Stimulated activated CD4-positive, alpha-beta T cell treated with anti-CD3 and anti-CD28 coated beads, Interleukin-1b, Interleukin-23, amount 100 ng/mL, for 1 hour (primary cell): ENCODE results near the gene DPYSL5.

ENCODE experiments used
- DNase-seq, 2 donors: peaks; one replicate each; pipeline ENCODE4 v3.0.0-alpha.2; 2020; ENCODE audit warnings: low read depth in 2 of 2

DPYSL5 gene

DNA sequence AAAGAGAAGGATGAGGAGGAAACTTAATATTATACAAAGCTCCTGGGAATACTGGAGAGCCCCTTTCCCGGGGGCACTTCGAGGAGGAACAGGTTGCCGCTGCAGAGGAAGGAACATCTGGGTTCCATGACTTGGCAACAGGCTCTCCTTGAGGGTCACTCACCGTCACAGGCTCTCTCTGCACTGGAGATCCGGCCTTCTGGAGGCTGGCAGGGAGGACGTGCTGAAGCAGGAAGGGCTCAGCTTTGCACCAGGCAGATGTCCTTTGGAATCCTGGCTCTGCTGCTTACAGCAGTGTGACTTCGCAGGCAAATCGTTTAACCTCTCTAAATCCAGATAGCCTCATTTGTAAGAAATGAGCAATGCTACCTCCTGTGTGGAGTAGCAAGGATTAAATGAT, 2.9 kb upstream of the DPYSL5 start:
- no peak for DNase-seq

DNA sequence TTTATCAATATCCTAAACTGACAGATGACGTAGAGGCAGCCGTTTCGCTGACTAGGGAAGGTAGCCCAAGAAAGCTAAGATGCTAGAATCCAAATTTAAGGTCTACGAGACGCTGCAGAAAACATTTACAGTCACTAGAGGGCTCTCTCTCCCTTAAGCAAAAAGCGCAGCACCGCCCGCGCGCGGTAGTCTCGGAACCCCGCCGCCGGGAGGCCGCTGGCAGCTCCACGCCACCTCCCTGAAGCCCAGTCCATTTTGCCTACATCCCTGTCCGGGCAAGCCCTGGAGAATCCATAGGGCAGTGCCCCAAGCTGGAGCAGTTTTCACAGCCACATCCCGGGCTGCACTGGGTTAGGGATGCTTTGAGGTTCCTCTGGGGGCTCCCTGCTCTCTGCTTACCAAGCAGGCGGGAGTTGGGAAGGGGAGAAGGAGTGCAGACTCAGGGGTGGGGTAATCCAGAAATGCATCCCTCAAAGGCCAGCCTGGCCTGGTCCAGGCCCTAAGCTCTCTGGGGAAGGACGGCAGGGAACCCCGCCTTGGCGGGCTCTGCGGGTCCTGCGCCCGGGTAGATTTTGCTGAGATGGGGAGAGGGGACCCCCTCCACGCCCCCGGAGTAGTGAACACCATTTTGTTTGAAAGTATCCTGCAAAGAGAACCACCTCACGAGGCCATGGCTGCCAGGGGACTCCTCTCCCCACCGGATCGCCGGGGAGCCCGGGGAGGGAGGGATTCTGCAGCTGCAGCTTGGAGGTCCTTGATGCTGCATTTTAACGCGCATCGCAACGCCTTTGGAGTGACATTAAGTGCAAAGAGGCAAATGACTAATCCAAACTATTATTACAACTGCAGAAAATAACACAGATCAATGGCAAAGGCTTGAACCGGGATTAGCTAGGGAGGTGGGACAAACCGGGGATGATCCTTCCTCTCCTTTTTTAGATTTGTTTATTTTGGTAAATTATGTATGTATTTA, 1.3 kb upstream of the DPYSL5 start:
- DNase-seq, result peak in 1 of 2 donors; percentile 43

DNA sequence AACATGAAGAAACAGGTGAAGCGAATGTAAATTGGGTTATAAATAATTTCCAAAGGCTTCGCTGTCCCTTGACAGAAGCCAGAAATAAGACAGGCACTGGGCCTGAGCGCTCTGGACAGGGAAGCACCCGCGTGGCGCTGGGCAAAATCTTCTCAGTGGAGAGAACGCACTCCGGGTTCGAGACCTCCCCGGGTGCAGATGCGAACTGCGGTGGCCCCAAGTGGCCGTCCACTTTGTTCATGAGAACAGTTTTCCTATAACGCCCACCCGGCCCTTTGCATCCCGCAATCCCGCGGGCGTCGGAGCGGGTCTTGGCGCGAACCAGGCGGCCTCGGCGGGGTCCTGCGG, 651 bp upstream of the DPYSL5 start:
- DNase-seq, result no peak

DNA sequence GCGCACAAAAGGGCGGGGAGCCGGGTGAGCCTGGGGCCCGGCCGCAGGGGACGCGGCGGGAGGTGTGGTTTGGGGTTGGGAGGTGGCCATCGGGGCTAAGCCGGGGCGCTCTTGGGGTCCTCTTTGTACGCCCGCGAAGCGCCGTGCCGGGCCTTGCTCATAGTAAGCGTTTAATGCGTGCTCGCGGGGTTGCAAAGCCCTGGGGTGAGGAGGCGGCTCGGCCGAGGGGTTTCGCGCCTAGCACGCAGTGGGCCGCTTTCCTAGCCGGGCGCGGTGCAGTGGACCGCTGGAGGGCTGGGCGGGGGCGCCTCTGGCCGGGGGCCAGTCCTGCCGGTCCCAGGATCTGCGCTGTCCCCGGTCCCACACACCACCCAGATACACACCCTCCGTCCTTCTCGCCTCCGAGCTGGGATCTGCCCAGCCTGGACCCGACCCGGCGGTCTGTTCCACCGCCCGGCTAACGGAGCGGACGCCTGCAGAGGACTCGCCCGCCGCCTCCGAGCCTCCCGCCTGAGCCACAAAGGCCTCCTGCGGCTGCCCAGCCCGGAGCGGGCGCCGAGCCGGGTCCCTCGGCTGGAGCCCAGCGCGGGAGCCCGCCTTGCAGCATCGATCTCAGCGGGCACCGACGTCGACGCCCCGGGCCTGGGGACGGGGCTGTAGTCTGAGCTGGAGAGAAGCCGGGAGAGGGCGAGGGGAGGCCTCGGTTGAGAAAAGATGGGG, 564 bp downstream of the DPYSL5 start:
- no peak for DNase-seq

DNA sequence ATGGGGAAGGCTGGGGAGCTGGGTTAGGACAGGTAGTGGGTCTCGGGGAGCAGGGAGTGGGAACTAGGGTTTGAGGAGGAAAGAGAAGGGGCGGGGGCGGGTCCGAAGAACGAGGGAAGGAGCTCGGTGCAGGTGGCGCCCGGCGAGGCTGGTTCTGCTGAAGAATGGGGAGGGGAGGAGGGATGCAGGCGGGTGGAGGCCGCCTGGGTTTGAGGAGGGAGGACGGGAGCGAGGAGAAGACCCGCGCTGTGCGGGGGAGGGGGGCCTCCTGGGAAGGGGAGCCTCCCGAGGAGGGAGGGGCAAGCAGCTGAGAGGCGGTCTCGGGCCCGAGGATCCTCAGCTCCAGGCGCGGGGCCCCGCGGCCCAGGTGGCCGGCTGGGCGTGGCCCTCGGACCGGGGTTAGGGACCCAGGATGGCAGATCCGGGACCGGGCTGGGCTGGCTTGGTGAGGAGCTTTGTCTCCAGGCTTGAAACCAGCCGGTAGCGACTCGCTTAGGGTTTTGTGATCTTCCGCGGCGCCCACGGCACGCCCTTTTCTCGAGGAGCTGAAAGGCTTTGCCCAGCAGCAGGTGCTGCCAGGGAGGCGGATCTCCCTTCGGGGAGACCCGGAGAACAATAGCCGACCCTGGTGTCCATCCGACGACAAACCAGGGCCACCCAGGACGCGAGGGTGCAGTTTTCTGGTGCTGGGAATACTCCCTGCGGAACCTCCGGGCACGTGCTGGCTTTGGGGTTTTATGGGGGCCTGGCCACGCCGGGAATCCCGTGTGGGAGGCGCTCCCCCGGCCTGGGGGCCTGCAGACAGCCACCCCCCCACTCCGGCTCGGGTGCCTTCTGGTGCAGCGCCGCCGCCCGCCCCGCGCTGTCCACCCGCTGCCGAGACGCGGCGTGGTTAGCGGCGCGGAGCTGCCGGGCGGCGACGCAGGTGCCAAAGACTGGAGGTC, 1.4 kb downstream of the DPYSL5 start:
- DNase-seq, result no peak

DNA sequence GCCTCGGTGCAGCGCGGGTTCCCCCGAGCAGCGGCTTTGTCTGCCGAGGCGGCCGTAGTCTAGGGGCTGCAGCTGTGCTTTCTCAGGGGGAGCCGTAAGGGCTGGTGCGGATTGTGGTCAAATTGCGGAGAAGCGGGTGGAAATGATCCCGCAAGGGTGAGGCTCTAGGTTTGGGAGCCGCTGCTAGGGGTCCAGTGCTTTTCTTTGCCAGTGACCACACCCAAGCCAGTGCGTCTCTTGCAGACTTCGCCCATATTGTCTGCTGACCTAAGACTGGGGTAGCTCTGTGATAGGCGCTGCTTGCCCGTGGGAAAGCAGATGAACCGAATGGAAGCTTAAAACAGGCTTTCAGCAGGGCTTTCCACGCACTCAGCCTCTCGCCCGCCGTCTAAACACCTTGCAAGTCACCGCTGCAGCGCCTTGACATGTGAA, 2.1 kb downstream of the DPYSL5 start:
- no peak for DNase-seq

DNA sequence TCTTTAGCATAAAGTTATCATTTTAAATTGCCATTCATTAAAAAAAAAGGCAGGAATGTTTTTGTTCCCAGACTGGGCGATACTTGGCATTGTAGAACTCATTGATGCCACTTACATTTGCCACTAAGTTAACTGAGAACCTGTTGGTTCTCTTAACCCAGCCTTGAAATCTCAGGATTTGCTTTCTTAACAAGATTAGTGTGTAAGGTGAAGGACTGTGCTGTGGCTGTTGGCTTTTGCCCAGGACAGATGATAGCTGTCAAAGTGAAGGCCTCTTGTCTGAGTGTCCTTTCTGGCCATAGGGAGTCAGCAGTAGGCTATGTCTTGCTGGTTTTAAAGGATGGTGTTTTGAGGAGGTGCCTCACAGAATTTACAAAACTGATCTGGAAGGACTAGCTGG, 2.6 kb downstream of the DPYSL5 start:
- DNase-seq, result no peak

DNA sequence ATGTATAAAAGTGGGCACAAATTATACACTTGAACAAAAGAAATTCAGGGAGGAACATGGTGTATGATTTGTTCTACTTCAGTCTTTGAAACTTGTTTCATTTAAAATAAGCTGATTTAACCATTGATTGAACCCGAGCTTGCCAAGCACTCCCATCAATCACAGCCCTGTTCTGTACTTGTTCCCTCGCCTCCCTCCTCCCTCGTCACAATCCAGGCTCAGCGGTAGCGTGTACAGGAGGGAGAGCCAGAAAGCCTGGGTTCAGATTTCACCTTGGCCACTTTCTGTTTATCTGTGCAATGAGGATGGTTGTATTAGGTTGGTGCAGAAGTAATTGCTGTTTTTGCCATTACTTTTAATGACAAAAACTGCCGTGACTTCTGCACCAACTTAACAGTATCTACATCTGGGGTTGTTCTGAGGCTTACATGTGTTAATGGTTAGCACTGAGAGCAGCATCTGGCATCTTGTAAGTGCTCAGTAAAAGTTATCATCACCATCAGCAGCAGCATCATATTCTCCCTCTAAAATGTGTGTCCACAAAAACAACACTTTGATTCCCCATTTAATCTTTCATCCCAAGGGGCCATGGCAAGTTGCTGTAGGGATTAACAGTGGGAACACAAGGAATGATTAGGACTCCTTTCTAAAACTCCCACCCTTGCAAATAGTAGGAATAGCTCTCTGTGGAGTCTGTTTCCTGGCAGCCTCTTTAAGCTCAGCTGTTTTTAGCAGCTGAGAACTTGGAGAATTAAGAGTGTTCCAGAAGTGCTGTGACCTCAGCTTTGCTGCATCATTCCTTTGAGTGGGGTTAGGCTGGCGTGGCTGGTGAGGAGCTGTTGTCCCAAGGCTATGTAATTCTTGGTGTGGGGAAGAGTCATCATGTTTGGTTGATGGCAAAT, 4.7 kb downstream of the DPYSL5 start:
- no peak for DNase-seq

DNA sequence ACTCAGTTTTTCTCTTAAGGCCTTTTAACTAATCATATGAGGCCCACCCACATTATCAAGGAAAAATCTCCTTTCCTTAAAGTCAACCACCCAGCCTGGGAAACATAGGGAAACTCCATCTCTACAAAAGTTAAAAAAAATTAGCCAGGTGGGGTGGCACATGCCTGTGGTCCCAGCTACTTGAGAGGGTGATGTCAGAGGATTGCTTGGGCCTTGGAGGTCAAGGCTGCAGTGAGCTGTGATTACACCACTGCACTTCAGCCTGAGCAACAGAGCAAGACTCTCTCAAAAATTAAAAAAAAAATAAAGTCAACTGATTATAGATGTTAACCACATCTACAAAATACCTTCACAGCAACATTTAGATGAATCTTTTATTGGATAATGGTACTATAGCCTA, 5.8 kb downstream of the DPYSL5 start:
- DNase-seq, result no peak

DNA sequence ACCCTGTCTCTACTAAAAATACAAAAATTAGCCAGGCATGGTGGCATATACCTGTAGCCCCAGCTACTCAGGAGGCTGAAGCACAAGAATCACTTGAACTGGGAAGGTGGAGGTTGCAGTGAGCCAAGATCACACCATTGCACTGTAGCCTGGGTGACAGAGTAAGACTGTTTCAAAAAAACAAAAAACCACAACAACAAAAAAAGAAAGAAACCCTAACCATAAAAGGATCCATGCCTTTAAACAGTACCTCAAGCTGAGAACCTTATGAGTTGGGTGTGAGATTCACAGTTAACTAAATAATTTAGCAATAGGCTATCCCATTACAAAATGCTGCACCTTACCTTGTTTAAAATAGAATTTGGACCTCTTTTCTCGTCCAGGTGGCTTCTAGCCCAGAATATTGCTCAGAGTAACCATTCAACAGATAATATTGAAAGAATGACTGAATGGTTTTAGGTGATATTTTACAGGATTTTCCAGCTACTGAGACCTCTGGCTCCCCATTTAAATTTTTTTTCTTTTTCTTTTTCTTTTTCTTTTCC, 6.4 kb downstream of the DPYSL5 start:
- DNase-seq, result no peak

DNA sequence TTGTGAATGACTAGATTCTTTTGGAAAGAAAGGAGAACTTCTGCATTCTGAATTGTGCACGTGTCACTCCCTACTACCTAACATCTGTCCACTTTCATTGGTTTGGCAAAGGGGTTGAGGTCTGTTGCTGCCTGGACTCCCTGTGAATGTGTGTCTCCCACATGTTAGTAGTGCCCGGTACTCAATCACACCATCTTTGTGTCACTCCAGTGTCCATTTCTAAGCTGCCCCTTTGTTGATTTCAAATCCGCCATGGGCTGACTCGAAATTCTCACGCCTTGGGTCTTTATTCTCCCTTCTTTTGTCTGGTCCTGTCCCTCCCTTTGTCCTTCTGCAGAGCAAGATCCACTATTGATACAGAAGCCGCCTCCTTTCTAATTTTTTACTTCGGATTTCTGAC, 7.5 kb downstream of the DPYSL5 start:
- no peak for DNase-seq

DNA sequence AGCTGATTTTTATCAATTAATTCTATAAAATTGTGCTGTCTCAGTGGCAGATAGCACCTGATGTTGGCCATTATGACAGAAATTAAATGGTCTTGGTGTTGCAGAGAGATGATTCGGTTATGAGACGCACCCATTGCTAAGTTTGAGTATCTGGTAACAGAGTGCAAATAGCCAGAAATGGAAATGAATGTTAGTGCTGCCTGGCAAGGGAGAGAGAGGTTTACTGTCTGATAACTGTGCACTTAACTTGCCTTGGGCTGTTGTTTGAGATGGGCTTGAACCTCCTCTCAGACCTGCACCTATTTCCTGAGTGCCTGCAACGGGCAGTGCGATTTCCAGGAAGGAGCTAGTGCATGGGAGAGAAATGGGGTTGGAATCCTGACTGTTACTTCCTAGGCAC, 11.7 kb downstream of the DPYSL5 start:
- no peak for DNase-seq

DNA sequence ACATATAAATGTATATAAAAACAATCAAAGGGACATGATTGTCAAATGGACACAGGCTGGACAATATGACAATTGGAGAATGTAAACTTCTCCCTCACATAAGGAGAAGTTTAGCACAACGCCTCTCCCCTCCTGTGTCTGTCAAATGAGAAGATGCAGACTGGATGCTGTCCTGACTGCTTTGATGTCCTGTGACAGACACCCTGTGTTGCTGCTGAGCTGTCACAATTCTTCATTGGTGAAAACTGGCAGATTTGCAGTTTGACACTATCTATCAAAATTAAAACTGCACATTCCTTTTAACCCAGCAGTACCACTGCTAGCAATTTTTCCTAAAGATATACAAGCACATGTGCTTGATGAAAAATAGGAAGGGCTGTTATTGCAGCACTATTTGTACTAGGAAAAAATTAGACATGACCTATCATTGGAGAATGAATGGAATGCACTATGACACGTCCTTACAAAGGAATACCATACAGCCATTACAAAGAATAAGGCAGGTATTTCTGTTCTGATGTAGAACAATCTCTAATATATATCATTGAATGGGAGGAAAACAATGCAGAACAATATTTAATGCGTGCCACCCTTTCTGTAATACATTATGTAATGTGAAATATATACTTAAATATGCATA, 12.4 kb downstream of the DPYSL5 start:
- no peak for DNase-seq

DNA sequence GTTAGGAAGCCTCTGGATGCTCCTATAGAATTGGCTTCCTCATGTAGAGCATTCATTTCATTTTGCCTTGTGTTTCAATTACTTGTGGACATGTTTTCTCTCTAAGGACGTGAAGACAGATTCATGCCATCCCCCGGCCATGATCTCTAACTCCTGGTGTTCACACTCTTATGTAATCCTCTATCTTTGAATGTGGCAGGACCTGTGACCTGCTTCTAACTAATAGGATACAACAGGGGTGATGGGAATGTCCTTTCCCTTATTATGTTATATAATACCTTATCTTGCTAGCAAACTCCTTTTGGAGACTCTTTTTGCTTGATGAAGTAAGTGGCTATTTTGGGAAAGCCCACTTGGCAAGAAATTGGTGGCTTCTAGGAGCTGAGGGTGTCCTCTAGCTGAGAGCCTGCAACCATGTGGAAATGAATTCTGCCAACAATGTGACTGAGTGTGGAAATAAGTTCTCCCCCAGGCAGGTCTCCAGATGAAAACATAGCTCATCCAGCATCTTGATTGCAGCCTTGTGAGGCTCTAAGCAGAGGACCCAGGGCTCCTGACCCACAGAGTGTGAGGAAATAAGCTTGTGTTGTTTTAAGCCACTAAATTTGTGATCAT, 13.8 kb downstream of the DPYSL5 start:
- no peak for DNase-seq

DNA sequence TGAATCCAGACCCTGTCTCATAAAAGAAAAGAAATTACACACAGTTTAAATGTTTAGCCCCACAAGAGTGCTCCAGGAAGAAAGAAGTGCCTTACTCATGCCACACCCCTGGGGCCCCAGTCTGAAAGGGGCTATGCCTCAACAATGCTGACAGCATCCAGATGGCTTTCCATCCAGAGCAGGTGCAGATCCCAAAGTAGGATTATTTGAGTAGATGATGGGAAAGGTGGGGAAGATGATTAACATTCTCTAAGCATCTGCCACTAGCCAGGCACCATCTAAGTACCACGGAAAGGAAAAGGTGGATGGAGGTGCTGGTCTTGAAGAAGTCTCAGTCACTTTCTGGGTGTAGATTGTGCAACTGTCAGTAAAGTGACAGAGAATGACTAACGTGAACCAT, 16.3 kb downstream of the DPYSL5 start:
- DNase-seq, result no peak

DNA sequence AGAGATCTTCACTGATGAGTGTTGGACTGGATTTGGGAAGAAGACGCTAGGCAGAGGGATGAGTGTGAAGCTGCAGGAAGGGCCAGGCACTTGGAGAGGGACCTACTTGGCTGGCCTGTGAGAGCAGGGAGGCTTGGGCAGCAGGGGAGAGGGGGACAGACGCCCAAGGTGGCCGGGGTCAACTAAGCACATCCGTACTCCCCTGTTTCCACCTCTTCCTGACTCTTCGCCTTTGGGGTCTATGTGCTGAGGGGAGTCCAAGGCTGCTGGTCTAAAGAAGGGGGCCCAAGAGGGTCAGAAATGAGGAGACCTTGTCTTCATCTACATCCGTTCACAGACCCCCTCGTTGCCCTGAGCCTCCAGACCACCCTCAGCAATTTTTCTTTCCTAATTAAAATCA, 16.7 kb downstream of the DPYSL5 start:
- no peak for DNase-seq

DNA sequence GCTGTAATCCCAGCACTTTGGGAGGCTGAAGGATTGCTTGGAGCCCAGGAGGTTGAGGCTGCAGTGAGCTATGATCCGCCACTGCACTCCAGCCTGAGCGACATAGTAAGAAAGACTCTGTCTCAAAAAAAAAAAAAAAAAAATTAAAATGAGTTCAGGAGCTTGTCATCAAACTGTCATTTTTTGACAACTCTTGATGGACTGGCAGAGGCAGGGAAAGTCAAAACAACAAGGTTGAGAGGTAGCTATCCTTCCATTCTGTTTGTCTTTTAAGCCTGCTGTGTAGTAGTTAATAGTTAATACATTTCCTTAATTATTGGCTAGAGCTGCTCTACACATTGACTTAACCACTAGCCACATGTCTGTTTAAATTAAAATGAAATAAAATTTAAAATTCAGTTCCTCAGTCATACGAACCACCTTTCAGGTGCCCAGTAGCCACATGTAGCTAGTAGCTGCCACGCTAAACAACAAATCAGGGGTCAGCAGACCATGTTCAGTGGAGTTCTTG, 22.7 kb downstream of the DPYSL5 start:
- no peak for DNase-seq

DNA sequence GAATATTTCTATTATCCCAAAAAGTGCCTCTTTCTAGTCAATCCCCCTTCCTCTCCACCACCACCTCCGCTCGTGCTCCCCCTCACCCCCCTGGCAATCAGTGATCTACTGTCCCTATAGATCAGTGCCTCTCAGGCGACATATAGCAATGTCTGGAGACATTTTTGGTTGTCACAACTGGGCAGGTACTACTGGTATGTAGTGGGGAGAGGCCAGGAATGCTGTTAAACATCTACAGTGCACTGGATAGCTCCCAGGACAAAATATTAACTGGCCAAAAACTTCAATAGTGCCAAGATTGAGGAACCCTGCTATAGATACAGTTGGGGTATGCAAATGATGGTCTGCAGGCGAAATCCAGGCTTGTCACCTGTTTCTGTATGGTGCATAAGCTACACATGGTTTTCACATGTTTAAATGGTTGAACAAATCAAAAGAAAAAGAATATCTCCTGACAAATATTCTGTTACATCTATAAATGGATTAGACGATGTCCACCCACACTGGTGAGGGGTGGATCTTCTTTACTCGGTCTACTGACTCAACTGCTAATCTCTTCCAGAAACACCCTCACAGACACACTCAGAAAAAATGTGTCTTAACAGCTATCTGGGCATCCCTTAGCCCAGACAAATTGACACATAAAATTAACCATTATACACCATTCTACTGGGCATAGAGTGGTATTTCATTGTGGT, 25.5 kb downstream of the DPYSL5 start:
- DNase-seq, result no peak

DNA sequence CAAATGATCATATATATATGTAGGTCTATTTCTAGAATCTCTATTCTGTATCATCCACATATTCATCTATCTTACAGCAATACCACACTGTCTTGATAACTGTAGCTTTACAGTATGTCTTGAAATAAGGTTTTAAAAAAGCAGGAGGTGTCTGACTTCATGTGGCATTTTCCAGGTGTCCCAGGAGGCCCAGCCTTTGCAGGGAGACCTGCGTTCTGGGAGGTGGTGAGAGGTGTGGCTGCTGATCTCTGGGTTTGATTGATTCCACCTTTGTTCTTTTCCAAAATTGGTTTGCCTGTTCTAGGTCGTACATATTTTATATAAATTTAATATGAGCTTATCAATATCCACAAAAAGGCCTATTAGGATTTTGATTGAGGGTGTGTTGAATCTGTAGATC, 26.6 kb downstream of the DPYSL5 start:
- no peak for DNase-seq
